Cardiac fibroblast (primary cell): ENCODE measurements around the gene TIGD1.

Experiments used
- DNase-seq, 2 donors: peaks; one replicate each; pipeline versions ENCODE4 v3.0.0 to v3.0.0-alpha.2; 2010; ENCODE audit warnings: low read depth in 2 of 2
- H3K4me3 ChIP-seq, 2 donors: replicated peaks in 1 of 2; 1 replicate in 1 of 2; 2 replicates in 1 of 2; pipeline ENCODE4 v1.5.1; 2011; ENCODE audit warnings: low read depth in 2 of 2, low read length in 2 of 2, mild to moderate bottlenecking in 2 of 2, moderate library complexity in 1 of 2
- CTCF ChIP-seq: IDR thresholded peaks from one replicate; pipeline ENCODE4 v1.5.1; 2011; ENCODE audit warnings: low read depth, mild to moderate bottlenecking, low read length, inconsistent platforms

Gene TIGD1

GRCh38 chr2:232577841-232578240, 27.5 kb upstream of the TIGD1 start:
- DNase-seq = no peak
- TF ChIP-seq CTCF = no peak

GRCh38 chr2:232576995-232577394, 26.6 kb upstream of the TIGD1 start:
- DNase-seq = peak; percentile 14 to 26
- H3K4me3 ChIP-seq = no peak overlapping the region
- no peak for TF ChIP-seq CTCF

More at GRCh38 chr2:232577841-232578240, 27.5 kb upstream of the TIGD1 start:
- no peak overlapping the region for H3K4me3 ChIP-seq

GRCh38 chr2:232575404-232575746, 25.0 kb upstream of the TIGD1 start:
- no peak overlapping the region for H3K4me3 ChIP-seq
- no peak for DNase-seq
- TF ChIP-seq CTCF = no peak

GRCh38 chr2:232574674-232575403, 24.5 kb upstream of the TIGD1 start:
- no peak overlapping the region for H3K4me3 ChIP-seq
- no peak for TF ChIP-seq CTCF
- no peak for DNase-seq

- no peak for DNase-seq
- TF ChIP-seq CTCF = no peak
Observed at GRCh38 chr2:232573771-232574435, 23.5 kb upstream of the TIGD1 start.

GRCh38 chr2:232573042-232573441, 22.7 kb upstream of the TIGD1 start:
- H3K4me3 ChIP-seq = no peak overlapping the region
- no peak for TF ChIP-seq CTCF
- no peak for DNase-seq

More at GRCh38 chr2:232573771-232574435, 23.5 kb upstream of the TIGD1 start:
- H3K4me3 ChIP-seq = no peak overlapping the region
